AG10803 (cell line): ENCODE results near the gene TWF2.

Experiments
- DNase-seq: peaks from one replicate; pipeline ENCODE4 v3.0.0; 2010; ENCODE audit warnings: low read depth
- H3K4me3 ChIP-seq: 2 replicates; pipeline ENCODE4 v1.5.1; 2011; ENCODE audit warnings: mild to moderate bottlenecking, low read length, control low read depth
- CTCF ChIP-seq: conservative IDR thresholded peaks from 2 replicates; pipeline ENCODE4 v1.5.1; 2011; ENCODE audit warnings: mild to moderate bottlenecking, low read length, control low read depth, inconsistent platforms

The TWF2 gene

GRCh38 chr3:52208556-52208955 is 30.4 kb downstream of the TWF2 start:
- H3K4me3 ChIP-seq, result no peak overlapping the region
- no peak for TF ChIP-seq CTCF
- DNase-seq, result no peak

GRCh38 chr3:52205727-52206372 is 33.1 kb downstream of the TWF2 start:
- no peak overlapping the region for H3K4me3 ChIP-seq
- no peak for DNase-seq
- TF ChIP-seq CTCF, result no peak

- no peak overlapping the region for H3K4me3 ChIP-seq
- DNase-seq, result no peak
- no peak for TF ChIP-seq CTCF
Measured at GRCh38 chr3:52204337-52205073, 34.5 kb downstream of the TWF2 start.

- no peak for TF ChIP-seq CTCF
- DNase-seq, result peak; percentile 30
- no peak overlapping the region for H3K4me3 ChIP-seq
Measured at GRCh38 chr3:52203701-52204100, 35.3 kb downstream of the TWF2 start.

GRCh38 chr3:52202384-52203077 is 36.4 kb downstream of the TWF2 start:
- H3K4me3 ChIP-seq, result no peak overlapping the region
- TF ChIP-seq CTCF, result no peak
- DNase-seq, result no peak

GRCh38 chr3:52200981-52201679 is 37.8 kb downstream of the TWF2 start:
- TF ChIP-seq CTCF, result no peak
- no peak overlapping the region for H3K4me3 ChIP-seq
- no peak for DNase-seq
